A549 (cell line): ENCODE results near the gene SMCO4. TPM values are rescaled to one million over a fixed set of nuclear protein-coding genes. Genes with fewer than 3 reads are reported as not detected.
"Not testable (repeated sequence)": the region's sequence is repeated elsewhere in the genome, so short reads cannot be mapped to it uniquely, and the experiment has no call there.

Source experiments
- ATAC-seq, 2 experiments: fragments of 200-7000 bp in 1 of 2; fragments of >200 bp in 1 of 2; cut with Nextera tagmentation in 1 of 2; cut with Tn5 transposase in 1 of 2; 3 replicates each; pipeline versions ENCODE4 v1.8.0 to v1.9.1; 2018 to 2020; ENCODE audit warnings: mild to moderate bottlenecking in 1 of 2, moderate library complexity in 1 of 2
- CTCF ChIA-PET: fragments of 300-600 bp; sonication (Branson Sonifier 250); formaldehyde crosslinking; extraction: SDS; loops from one replicate; lab custom pipeline; 2021; ENCODE audit warnings: antibody characterized with exemption, inconsistent platforms; lab: Yijun Ruan, JAX
- POLR2A ChIA-PET: fragments of 350-600 bp; formaldehyde crosslinking; extraction: SDS; loops from one replicate; lab custom pipeline; 2021; ENCODE audit warnings: antibody characterized with exemption, inconsistent platforms; lab: Yijun Ruan, JAX
- DNase-seq, 2 experiments: peaks; one replicate each; pipeline versions ENCODE4 v3.0.0 to v3.0.0-alpha.2; 2011 to 2016; ENCODE audit warnings: low read depth in 1 of 2, low spot score in 1 of 2
- FAIRE-seq: peaks from 2 replicates; lab custom pipeline; 2011; peaks lifted over from hg19 to GRCh38; lab: Jason Lieb, UNC
- H3K27ac ChIP-seq, 2 experiments: fragments of >200 bp; sonication (Bioruptor Twin); formaldehyde crosslinking; 3 replicates each; pipeline ENCODE4 v1.5.1; 2016 to 2017
- H3K4me1 ChIP-seq: fragments of >200 bp; sonication (Bioruptor Twin); formaldehyde crosslinking; 3 replicates; pipeline ENCODE4 v1.6.1; 2016
- H3K4me2 ChIP-seq: fragments of >200 bp; sonication (Bioruptor Twin); formaldehyde crosslinking; 3 replicates; pipeline ENCODE4 v1.6.1; 2016
- H3K4me3 ChIP-seq: fragments of >200 bp; sonication (Bioruptor Twin); formaldehyde crosslinking; 3 replicates; pipeline ENCODE4 v1.5.1; 2016
- H3K9me3 ChIP-seq: fragments of >200 bp; sonication (Bioruptor Twin); formaldehyde crosslinking; 3 replicates; pipeline ENCODE4 v1.6.1; 2016
- CBX2 ChIP-seq: fragments of 200-600 bp; sonication (generic); IDR thresholded peaks from 2 replicates; pipeline ENCODE4 v1.6.1; 2016; ENCODE audit warnings: low read depth, mild to moderate bottlenecking, borderline replicate concordance
- CBX8 ChIP-seq: fragments of 200-600 bp; sonication (generic); IDR thresholded peaks from 2 replicates; pipeline ENCODE4 v1.6.1; 2016
- CHD2 ChIP-seq: fragments of 150-350 bp; IDR thresholded peaks from 2 replicates; pipeline ENCODE4 v1.6.1; 2014; ENCODE audit warnings: low read length; ENCODE audit not compliant: partially characterized antibody
- CTCF ChIP-seq: fragments of >200 bp; sonication (Bioruptor Twin); formaldehyde crosslinking; IDR thresholded peaks from 3 replicates; pipeline ENCODE4 v1.5.1; 2016
- EP300 ChIP-seq, 2 experiments: fragments of >200 bp; sonication (Bioruptor Twin); formaldehyde crosslinking; IDR thresholded peaks; 2 replicates in 1 of 2; 3 replicates in 1 of 2; pipeline ENCODE4 v1.6.1; 2016 to 2017
- ESRRA ChIP-seq: fragments of 150-350 bp; IDR thresholded peaks from 2 replicates; pipeline ENCODE4 v1.6.1; 2014; ENCODE audit warnings: mild to moderate bottlenecking, low read length, borderline replicate concordance
- HDAC2 ChIP-seq: fragments of 200-600 bp; sonication (generic); IDR thresholded peaks from 2 replicates; pipeline ENCODE4 v1.6.1; 2016
- HES2 ChIP-seq: fragments of >200 bp; sonication (Bioruptor Twin); formaldehyde crosslinking; IDR thresholded peaks from 2 replicates; pipeline ENCODE4 v1.6.1; 2016
- KDM1A ChIP-seq: fragments of 200-600 bp; sonication (generic); IDR thresholded peaks from 2 replicates; pipeline ENCODE4 v1.6.1; 2016; ENCODE audit warnings: low read depth, mild to moderate bottlenecking
- KDM5A ChIP-seq: fragments of 200-600 bp; sonication (generic); IDR thresholded peaks from 2 replicates; pipeline ENCODE4 v1.6.1; 2016; ENCODE audit warnings: antibody characterized with exemption, mild to moderate bottlenecking
- MAFK ChIP-seq: fragments of 450-650 bp; IDR thresholded peaks from 2 replicates; pipeline ENCODE4 v1.6.1; 2014; ENCODE audit not compliant: partially characterized antibody
- NPAS2 ChIP-seq: fragments of 250-450 bp; sonication (Bioruptor Pico); IDR thresholded peaks from 2 replicates; pipeline ENCODE4 v1.8.0; 2022; ENCODE audit warnings: mild to moderate bottlenecking, moderate library complexity, borderline replicate concordance
- POLR2A ChIP-seq: IDR thresholded peaks from 2 replicates; pipeline ENCODE4 v1.6.1; 2012; ENCODE audit warnings: mild to moderate bottlenecking, low read length
- POLR2AphosphoS2 ChIP-seq: conservative IDR thresholded peaks from 2 replicates; pipeline ENCODE4 v1.6.1; 2012; ENCODE audit warnings: low read length, improper control_type of control experiment, inconsistent platforms
- RARB ChIP-seq: fragments of 250-450 bp; sonication (Bioruptor Pico); IDR thresholded peaks from 2 replicates; pipeline ENCODE4 v1.8.0; 2021; ENCODE audit warnings: mild to moderate bottlenecking, moderate library complexity
- REST ChIP-seq: fragments of 200-600 bp; sonication (generic); IDR thresholded peaks from 2 replicates; pipeline ENCODE4 v1.6.1; 2016; ENCODE audit warnings: antibody characterized with exemption, mild to moderate bottlenecking, moderate library complexity
- RFX5 ChIP-seq: fragments of 450-650 bp; IDR thresholded peaks from 2 replicates; pipeline ENCODE4 v1.7.1; 2014; ENCODE audit warnings: antibody characterized with exemption, mild to moderate bottlenecking, moderate library complexity
- SREBF2 ChIP-seq: fragments of 450-650 bp; IDR thresholded peaks from 2 replicates; pipeline ENCODE4 v1.6.1; 2014; ENCODE audit warnings: mild to moderate bottlenecking, moderate library complexity
- ZNF302 ChIP-seq: fragments of 250-450 bp; sonication (Bioruptor Pico); IDR thresholded peaks from 2 replicates; pipeline ENCODE4 v1.9.0; 2021; ENCODE audit warnings: inconsistent platforms, mild to moderate bottlenecking, moderate library complexity
- ZSCAN20 ChIP-seq: fragments of 250-450 bp; sonication (Bioruptor Pico); IDR thresholded peaks from 2 replicates; pipeline ENCODE4 v1.8.0; 2022; ENCODE audit warnings: mild to moderate bottlenecking, moderate library complexity
- WGBS: methylation state at CpG from one replicate; pipeline ENCODE4 v1.1.6; 2017; ENCODE audit errors: missing lambda C conversion rate; 5-methylcytosine and 5-hydroxymethylcytosine counted together
- polyA plus RNA-seq, 4 experiments: library from polyadenylated mRNA; depleted of rRNA in 3 of 4; stranded (reverse); fragments of >200 nt; fragmentation: RNase III in 1 of 4; extraction: RNeasy Plus Mini Kit Qiagen cat#74134 plus additional on column Dnase treatment in 1 of 4; gene quantifications; 2 replicates in 3 of 4; 3 replicates in 1 of 4; pipeline ENCODE4 v1.2.3, GENCODE V29; 2011 to 2017
- TF ChIP-seq, protein P1 (sequence below): fragments of 150-350 bp; IDR thresholded peaks from 2 replicates; pipeline ENCODE4 v1.6.1; 2014; ENCODE audit warnings: low read depth, mild to moderate bottlenecking, low read length
- TF ChIP-seq, protein P2 (sequence below): fragments of 450-650 bp; IDR thresholded peaks from 2 replicates; pipeline ENCODE4 v1.6.1; 2014; ENCODE audit warnings: antibody characterized with exemption

SMCO4 gene
- polyA plus RNA-seq, 2 of the 4 experiments (the other 2 are of a cell fraction), result 11.9 to 14.8 TPM

DNA sequence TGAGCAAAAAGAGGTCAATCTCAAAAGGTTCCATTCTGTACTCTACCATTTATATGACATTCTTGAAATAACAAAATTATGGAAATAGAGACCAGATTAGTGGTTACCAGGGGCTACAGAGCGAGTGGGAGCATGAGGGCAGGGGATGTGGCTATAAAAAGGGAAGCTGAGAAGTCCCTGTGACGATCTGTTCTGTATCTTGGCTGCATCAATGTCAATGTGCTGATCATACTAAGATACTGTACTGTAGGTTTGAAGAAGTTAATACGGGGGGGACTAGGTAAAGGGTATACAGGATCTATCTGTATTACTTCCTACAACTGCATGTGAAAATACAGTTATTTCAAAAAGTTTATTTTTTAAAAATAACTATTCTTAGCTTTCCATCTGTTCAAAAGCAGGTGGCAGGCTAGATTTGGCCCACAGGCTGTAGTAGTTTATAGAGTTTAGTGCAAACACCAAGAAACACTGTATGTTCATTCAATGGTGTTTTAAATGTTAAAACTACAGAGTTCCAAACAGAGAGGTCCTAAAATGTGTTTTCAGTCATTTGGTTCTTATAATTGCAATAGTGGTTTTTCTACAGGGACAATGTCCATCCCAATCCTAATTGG is 78.2 kb downstream of the SMCO4 start:
- ATAC-seq, result no peak
- CTCF ChIA-PET, result no interaction called here
- no peak for FAIRE-seq
- POLR2A ChIA-PET, result no interaction called here
- H3K4me1 ChIP-seq, result no peaks in the 10 kb centered on the region
- no peak overlapping the region for H3K4me2 ChIP-seq
- no peak overlapping the region for H3K27ac ChIP-seq
- no peaks in the 10 kb centered on the region for H3K9me3 ChIP-seq
- DNase-seq, result no peak
- no peak overlapping the region for H3K4me3 ChIP-seq
- 19% methylated on average over 3 of the region's 3 CpGs for WGBS
- TF ChIP-seq CBX2 (no peak), CHD2 (no peak), RARB (CRISPR knock-in tag) (no peak), ZSCAN20 (no peak), KDM1A (no peak)

GRCh38 chr11:93463666-93464065 is 79.5 kb downstream of the SMCO4 start:
- POLR2A ChIA-PET, H3K27ac ChIP-seq, H3K9me3 ChIP-seq, ATAC-seq, H3K4me3 ChIP-seq, CTCF ChIA-PET, DNase-seq, H3K4me2 ChIP-seq, FAIRE-seq, H3K4me1 ChIP-seq: not testable (repeated sequence)
- 26% methylated on average over 4 of the region's 4 CpGs for WGBS

DNA sequence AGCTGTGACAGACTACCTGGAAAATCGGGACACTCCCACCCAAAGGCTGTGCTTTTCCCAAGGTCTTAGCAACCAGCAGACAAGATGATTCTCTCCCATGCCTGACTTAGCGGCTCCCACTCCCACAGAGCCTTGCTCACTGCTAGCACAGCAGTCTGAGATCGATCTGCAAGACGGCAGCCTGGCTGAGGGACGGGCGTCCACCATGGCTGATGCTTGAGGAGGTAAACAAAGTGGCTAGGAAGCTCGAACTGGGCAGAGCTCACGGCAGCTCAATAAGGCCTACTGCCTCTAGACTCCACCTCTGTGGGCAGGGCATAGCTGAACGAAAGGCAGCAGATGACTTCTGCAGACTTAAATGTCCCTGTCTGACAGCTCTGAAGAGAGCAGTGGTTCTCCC is 84.9 kb downstream of the SMCO4 start:
- H3K4me2 ChIP-seq, result no peak overlapping the region
- FAIRE-seq (no peak), ATAC-seq (no peak), DNase-seq (no peak)
- H3K4me1 ChIP-seq, result no peaks in the 10 kb centered on the region
- H3K9me3 ChIP-seq, result no peaks in the 10 kb centered on the region
- TF ChIP-seq ZNF302 (no peak), POLR2AphosphoS2 (no peak), HDAC2 (no peak), SREBF2 (no peak), NPAS2 (CRISPR knock-in tag) (no peak), HES2 (no peak)
- H3K4me3 ChIP-seq, result no peak overlapping the region
- POLR2A ChIA-PET, result no interaction called here
- CTCF ChIA-PET, result no interaction called here
- no peak overlapping the region for H3K27ac ChIP-seq
- WGBS, result no CpG with 5 or more reads among the region's 9 CpGs

GRCh38 chr11:93444617-93445073 is 98.5 kb downstream of the SMCO4 start:
- ATAC-seq (no peak), FAIRE-seq (no peak), DNase-seq (no peak)
- no peak overlapping the region for H3K4me3 ChIP-seq
- H3K4me1 ChIP-seq, result no peaks in the 10 kb centered on the region
- no peak for TF ChIP-seq MAFK
- no peak for TF ChIP-seq HES2
- TF ChIP-seq RFX5, result no peak
- no peak for TF ChIP-seq CTCF
- TF ChIP-seq CBX8, result no peak
- TF ChIP-seq NPAS2 (CRISPR knock-in tag), result no peak
- TF ChIP-seq EP300 (IDR thresholded peaks at IDR 0.05), result no peak
- no peak for TF ChIP-seq HDAC2
- no peak for TF ChIP-seq ZSCAN20
- TF ChIP-seq, protein P1, sequence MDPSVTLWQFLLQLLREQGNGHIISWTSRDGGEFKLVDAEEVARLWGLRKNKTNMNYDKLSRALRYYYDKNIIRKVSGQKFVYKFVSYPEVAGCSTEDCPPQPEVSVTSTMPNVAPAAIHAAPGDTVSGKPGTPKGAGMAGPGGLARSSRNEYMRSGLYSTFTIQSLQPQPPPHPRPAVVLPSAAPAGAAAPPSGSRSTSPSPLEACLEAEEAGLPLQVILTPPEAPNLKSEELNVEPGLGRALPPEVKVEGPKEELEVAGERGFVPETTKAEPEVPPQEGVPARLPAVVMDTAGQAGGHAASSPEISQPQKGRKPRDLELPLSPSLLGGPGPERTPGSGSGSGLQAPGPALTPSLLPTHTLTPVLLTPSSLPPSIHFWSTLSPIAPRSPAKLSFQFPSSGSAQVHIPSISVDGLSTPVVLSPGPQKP, result no peak
- TF ChIP-seq, protein P2, sequence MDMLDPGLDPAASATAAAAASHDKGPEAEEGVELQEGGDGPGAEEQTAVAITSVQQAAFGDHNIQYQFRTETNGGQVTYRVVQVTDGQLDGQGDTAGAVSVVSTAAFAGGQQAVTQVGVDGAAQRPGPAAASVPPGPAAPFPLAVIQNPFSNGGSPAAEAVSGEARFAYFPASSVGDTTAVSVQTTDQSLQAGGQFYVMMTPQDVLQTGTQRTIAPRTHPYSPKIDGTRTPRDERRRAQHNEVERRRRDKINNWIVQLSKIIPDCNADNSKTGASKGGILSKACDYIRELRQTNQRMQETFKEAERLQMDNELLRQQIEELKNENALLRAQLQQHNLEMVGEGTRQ, result no peak
- no peak for TF ChIP-seq ESRRA
- TF ChIP-seq KDM5A, result no peak
- TF ChIP-seq POLR2A, result no peak
- no peak for TF ChIP-seq KDM1A
- TF ChIP-seq CHD2, result no peak
- no peak for TF ChIP-seq POLR2AphosphoS2
- TF ChIP-seq REST, result no peak
- WGBS, result 58% methylated on average over 2 of the region's 8 CpGs
- no peak overlapping the region for H3K27ac ChIP-seq
- no peaks in the 10 kb centered on the region for H3K9me3 ChIP-seq
- H3K4me2 ChIP-seq, result no peak overlapping the region
- CTCF ChIA-PET, result no interaction called here
- POLR2A ChIA-PET, result no interaction called here
